Fibroblast of skin of abdomen (primary cell): Measurements from ENCODE around the gene ZNF438.
"Not testable (repeated sequence)": the region's sequence is repeated elsewhere in the genome, so short reads cannot be mapped to it uniquely, and the experiment has no call there.

Source experiments
- DNase-seq: peaks from one replicate; pipeline ENCODE4 v3.0.0-alpha.2; 2013

The ZNF438 gene

DNA sequence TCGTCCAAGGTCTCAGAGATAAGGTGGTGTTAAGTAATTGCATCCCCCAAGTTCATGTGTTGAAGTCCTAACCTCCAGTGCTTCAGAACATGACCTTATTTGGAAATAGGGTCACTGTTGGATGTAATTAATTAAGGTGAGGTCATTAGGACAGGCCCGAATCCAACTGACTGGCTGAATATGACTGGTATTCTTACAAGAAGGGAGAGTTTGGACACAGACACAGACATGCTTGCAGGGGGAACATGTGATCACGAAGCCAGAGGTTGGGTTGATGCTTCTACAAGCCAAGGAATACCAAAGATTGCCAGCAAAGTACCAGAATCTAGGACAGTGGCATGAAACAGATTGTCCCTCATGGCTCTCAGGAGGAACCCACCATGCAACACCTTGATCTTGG is 228.6 kb downstream of the ZNF438 start:
- no peak for DNase-seq

DNA sequence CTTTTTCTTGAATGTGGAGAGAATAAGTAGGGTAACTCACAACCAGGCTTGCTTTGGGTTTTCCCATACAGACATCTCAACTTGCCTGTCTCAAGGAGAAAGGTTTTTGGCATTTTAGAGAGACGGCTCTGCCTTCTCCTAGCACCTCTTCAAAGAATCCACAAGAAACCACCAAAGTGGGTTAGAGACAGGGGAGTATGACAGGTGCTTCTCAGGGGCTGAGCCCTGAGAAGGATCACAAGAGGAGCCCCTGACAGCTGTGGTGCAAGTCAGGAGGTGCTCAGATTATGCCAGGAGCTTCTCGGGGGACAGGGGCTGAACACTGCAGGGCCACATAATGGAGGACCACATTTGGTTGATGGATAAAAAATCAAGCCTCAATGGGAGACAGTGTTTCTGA is 231.3 kb downstream of the ZNF438 start:
- DNase-seq: no peak

DNA sequence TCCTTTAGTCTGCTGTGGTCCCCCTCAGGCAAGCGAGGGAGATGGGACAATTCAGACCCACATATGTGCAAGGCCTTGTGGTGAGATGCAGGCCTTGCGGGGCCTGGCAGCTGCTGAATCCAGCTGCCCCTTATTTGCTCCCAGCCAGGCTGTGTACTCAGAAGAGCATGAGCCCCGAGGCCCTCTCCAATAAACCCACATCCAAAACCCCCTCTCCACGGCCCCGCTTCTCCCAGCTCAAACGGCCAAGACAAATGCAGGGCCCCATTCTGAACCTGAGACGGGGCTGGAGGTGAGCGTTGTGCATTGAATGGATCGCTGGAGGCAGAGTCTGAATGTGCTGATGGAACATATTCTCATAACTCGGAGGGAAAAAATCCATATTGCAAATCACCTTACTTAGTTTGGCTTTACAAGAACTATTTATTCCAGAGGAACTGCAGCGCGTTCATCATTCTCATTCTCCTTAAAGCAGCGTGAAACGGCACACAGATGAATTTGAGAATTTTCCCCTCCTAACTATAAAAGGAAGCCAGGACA is 232.9 kb downstream of the ZNF438 start:
- DNase-seq: no peak

DNA sequence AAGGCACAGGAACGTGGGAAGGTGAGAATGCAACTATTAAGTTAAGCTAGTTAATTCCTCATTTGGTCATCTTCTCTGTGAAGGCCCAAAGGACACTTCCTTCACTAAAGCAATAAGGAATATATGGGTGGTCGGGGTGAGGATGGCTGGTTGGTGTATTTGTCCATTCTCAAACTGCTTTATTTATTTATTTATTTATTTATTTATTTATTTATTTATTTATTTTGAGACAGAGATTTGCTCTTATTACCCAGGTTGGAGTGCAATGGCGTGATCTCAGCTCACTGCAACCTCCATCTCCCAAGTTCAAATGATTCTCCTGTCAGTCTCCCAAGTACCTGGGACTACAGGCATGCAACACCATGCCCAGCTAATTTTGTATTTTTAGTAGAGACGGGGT is 236.6 kb downstream of the ZNF438 start:
- DNase-seq: not testable (repeated sequence)
